Ureter (tissue), 1 donor: ENCODE results near the gene HIRIP3. TPM values are rescaled to one million over a fixed set of nuclear protein-coding genes. Genes with fewer than 3 reads are reported as not detected.

Source experiments
- DNase-seq: peaks from one replicate; pipeline ENCODE4 v3.0.0-alpha.2; 2020; ENCODE audit warnings: low spot score
- total RNA-seq: library from RNA; stranded (reverse); gene quantifications from one replicate; pipeline ENCODE4 v1.2.4, GENCODE V29; 2023
- donor health status: DM: yes; HTN: yes; CAD: no.

HIRIP3 gene
- total RNA-seq, 1 donor from 2014 or later = 11.2 TPM

GRCh38 chr16:29983420-29984136 is 11.8 kb downstream of the HIRIP3 start:
- DNase-seq = no peak

GRCh38 chr16:29982560-29983419 is 12.6 kb downstream of the HIRIP3 start:
- DNase-seq = no peak

GRCh38 chr16:29978564-29979270 is 16.7 kb downstream of the HIRIP3 start:
- no peak for DNase-seq

- no peak for DNase-seq
Measured at GRCh38 chr16:29978081-29978480, 17.3 kb downstream of the HIRIP3 start.

GRCh38 chr16:29977063-29977825 is 18.2 kb downstream of the HIRIP3 start:
- DNase-seq = no peak

GRCh38 chr16:29975811-29976511 is 19.5 kb downstream of the HIRIP3 start:
- DNase-seq = no peak

- no peak for DNase-seq
Measured at GRCh38 chr16:29975134-29975538, 20.3 kb downstream of the HIRIP3 start.

GRCh38 chr16:29974291-29975133 is 20.9 kb downstream of the HIRIP3 start:
- no peak for DNase-seq

GRCh38 chr16:29973384-29974246 is 21.8 kb downstream of the HIRIP3 start, which contains the start of gene TAOK2:
TAOK2 (plus strand) TSS chr16:29973868; CDS start chr16:29977773, 3,905 bp downstream.
- DNase-seq = peak; percentile 98

GRCh38 chr16:29972992-29973383 is 22.4 kb downstream of the HIRIP3 start:
- DNase-seq = no peak

- no peak for DNase-seq
Measured at GRCh38 chr16:29972500-29972899, 22.9 kb downstream of the HIRIP3 start.

- no peak for DNase-seq
Measured at GRCh38 chr16:29971304-29971703, 24.1 kb downstream of the HIRIP3 start.

GRCh38 chr16:29968205-29968604 is 27.2 kb downstream of the HIRIP3 start:
- no peak for DNase-seq

GRCh38 chr16:29963021-29963743 is 32.2 kb downstream of the HIRIP3 start:
- DNase-seq = no peak

- DNase-seq = no peak
Measured at GRCh38 chr16:29962344-29962994, 32.9 kb downstream of the HIRIP3 start.

- DNase-seq = peak; percentile 91
Measured at GRCh38 chr16:29961479-29962343, 33.7 kb downstream of the HIRIP3 start, which contains the start of gene TMEM219. TMEM219 (plus strand) TSS chr16:29962079; CDS start chr16:29963144, 1,065 bp downstream.

GRCh38 chr16:29961127-29961478 is 34.3 kb downstream of the HIRIP3 start:
- DNase-seq = no peak
